Skin of body (tissue), 2 donors: ENCODE results near the gene PTPN11. TPM values are rescaled to one million over a fixed set of nuclear protein-coding genes. Genes with fewer than 3 reads are reported as not detected.
"Not testable (repeated sequence)": the region's sequence is repeated elsewhere in the genome, so short reads cannot be mapped to it uniquely, and the experiment has no call there.

ENCODE experiments used
- DNase-seq: peaks from one replicate; lab custom pipeline; 2025; lab: John Stamatoyannopoulos, UW
- total RNA-seq: library from RNA; depleted of rRNA; stranded (reverse); fragments of >200 nt; gene quantifications from one replicate; pipeline ENCODE4 v1.2.3, GENCODE V29; 2014

PTPN11 gene
- total RNA-seq, 1 donor from 2014 or later: 46.7 TPM

DNA sequence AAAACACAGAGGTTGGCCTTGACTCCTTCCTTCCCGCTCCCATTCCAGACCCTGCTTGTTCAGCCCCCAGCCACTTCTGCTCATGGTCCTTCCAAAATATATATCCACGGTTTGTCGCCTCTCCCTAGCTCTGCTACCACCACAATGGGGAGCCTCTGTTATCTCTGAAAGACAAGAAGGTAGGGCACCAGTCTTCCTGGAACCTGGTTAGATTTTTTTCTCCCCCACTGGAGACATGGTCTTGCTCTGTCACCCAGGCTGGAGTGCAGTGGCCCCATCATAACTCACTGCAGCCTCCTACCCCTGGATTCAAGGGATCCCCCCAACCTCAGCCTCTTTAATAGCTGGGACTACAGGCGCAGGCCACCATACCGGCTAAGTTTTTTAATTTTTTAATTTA is 95.7 kb downstream of the PTPN11 start:
- DNase-seq: no peak

DNA sequence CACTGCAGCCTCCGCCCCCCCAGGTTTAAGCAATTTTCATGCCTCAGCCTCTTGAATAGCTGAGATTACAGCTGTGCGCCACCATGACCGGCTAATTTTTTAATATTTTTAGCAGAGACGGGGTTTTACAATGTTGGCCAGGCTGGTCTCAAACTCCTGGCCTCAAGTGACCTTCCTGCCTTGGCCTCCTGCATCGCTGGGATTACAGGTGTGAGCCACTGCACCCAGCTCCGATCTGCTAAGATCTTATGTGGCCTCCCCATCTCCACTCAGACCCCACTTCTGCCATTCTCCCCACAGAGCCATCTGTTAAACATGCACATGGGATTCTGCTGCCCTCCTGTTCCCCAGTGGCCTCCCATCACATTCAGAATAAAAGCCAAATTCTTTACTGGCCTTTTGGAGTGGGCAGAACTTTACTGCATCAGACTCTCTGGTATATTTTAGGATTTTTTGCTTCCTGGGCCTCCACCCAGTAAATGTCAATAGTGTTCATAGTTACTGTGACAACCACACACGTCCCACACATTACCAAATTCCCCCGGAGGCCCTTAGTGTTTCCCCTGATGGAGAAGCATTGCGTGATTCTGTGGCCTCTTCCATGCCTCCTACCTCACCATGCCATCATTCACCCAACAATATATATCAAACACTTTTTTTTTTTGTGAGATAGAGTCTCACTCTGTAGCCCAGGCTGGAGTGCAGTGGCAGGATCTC is 96.3 kb downstream of the PTPN11 start:
- DNase-seq: no peak

DNA sequence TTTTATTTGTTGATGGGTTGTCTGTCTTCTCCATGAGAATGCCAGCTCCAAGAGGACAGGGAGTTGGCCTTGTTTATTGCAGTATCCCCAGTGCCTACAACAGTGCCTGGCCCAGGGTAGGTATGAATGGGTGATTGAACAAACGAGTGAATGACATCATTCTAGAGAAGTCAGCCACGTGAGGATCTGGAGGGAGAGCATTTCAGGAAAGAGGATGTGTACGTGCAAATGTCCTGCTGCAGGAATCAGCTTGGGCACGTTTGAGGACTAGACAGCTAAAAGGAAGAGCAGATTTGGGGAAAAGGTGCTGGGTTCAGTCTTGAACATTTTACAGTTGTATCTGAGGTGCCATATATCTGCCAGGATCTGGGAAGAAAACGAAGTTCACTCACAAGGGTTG is 97.1 kb downstream of the PTPN11 start:
- no peak for DNase-seq

DNA sequence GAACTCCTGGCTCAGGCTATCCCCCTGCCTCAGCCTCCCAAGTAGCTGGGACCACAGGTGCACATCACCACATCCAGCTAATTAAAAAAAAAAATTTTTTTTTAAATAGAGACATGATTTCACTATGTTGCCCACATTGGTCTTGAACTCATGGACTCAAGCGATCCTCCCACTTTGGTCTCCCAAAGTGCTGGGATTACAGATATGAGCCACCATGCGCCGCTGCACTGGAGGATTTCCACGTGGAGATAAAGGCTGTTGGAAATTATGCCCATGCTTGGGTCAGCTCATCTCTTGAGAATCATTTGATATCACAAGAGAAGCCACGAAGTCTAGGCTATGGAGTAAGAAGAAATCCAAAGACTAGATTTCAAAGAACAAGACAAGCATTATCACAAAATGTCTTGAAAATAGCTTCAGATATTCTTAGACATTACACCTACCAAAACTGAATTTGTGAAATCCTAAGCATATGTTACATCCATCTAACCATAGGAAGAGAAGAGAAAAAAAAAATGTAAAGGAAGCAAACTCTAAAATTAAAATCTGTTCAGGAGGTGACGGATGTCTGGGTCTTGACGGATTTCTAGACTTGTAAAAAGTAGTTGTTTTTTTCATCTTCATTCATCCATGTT is 99.1 kb downstream of the PTPN11 start:
- DNase-seq: no peak

DNA sequence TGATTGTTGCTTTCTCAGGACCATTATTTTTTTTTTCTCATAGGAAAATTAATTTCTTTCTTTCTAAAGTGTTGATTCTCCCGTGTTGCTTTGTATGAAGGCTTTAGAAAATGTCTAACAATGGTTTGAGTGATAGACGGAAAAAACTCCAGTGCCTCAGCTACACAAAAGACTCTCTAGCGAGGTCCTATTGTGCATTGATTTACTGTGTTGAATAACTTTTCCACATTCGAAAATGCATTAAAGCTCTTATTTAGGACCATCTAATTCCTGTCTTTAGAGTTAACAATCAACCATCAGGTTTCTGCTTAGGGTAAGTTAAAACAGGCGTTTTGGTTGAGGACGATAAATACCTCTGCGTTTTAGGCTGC is 99.6 kb downstream of the PTPN11 start:
- DNase-seq: no peak

DNA sequence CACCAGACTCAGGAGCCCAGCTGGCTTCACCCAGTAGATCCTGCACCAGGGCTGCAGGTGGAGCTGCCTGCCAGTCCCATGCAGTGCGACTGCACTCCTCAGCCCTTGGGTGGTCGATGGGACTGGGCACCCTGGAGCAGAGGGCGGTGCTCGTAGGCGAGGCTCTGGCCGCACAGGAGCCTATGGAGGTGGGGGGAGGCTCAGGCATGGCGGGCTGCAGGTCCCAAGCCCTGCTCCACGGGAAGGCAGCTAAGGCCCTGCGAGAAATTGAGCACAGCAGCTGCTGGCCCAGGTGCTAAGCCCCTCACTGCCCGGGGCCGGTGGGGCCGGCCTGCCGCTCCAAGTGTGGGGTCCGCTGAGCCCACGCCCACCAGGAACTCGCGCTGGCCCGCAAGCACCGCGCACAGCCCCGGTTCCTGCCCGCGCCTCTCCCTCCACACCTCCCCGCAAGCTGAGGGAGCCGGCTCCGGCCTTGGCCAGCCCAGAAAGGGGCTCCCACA is 101.1 kb downstream of the PTPN11 start:
- not testable (repeated sequence) for DNase-seq

DNA sequence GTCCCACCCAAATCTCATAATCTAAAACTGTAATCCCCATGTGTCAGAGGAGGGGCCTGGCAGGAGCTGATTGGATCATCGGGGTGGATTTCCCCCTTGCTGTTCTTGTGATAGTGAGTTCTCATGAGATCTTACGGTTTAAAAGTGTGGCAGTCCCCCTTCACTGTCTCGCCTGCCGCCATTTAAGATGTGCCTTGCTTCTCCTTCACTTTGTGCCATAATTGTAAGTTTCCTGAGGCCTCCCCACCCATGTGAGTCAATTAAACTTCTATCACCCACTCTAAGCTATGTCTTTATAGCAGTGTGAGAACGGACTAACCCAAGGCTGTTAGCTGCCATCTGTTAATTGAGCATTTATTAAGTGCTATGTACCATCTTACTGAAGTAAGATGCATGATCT is 105.1 kb downstream of the PTPN11 start:
- DNase-seq: no peak

DNA sequence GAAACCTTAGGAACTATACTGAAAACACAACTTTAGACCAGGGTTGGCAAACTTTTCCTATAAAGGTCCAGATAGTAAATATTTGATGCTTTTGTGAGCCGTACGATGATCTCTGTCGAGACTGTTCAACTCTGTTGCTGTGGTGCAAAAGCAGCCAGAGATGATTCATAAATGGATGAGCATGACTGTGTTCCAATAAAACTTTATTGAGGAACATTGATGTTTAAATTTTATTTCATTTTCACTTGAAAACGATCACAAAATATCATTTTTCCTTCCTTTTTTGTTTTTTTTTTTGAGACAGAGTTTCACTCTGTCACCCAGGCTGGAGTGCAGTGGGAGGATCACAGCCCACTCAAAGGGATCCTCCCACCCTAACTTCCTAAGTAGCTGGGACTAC is 105.5 kb downstream of the PTPN11 start:
- DNase-seq: no peak

DNA sequence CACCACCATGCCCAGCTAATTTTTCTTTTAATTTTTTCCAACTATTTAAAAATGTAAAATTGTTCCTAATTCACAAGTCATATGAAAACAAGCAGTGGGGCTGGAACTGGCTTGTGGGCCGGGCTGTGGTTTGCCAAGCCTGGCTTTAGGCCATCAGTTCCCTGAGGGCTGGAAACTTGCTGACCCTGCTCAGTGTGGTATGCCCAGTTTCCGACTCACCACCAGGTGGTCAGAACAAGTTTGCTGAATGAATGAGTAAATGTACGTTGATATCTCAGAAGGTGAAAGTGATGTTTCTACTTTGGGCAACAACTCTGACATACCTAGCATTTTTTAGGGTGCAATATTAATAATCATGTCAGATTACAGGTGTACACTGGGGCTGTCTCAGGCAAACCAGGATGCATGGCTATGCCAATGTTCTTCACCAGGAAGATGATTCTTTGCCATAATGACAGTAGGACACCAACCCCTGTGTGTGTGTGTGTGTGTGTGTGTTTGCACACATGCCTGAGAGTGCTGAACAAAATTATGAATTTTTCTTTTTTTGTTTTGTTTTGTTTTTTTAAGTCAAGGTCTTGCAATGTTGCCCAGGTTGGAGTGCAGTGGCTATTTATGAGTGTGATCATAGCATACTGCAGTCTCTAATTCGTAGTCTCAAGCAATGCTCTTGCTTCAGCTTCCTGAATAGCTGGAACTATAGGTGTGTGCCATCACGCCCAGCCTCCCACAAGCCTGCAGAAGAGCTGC is 106.1 kb downstream of the PTPN11 start:
- DNase-seq: no peak

DNA sequence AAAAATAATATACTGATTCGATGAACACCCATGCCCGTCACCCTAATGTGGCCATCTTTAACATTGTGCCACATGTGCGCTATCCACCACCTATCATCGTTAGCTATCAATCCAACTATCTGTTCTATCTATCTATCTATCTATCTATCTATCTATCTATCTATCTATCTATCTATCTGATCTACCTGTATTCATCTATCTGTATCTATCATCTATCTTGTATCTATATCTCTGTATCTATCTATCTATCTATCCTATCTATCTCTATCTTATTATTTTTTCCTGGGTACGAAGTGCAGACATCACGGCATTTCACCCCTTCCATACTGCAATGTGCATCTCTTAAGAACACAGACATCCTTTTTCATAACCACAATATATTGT is 106.7 kb downstream of the PTPN11 start:
- no peak for DNase-seq

DNA sequence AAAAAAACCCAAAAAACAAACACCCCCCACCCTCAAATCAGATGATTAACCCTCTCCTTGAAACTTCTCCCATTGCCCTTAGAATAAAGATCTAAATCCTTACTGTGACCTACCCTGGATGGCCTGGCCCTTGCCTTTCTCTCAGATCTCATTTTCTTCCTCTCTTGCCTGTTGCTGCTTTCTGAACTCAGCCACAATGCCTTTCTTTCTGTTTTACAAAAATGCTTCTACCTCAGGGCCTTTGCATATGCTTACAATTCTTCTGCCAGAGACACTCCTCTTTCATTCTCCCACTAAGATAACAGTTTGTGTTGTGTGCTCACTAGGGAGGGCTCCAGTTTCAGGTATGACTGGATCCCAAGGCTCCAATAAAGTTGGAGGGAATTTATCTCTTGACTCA is 108.3 kb downstream of the PTPN11 start:
- DNase-seq: no peak

DNA sequence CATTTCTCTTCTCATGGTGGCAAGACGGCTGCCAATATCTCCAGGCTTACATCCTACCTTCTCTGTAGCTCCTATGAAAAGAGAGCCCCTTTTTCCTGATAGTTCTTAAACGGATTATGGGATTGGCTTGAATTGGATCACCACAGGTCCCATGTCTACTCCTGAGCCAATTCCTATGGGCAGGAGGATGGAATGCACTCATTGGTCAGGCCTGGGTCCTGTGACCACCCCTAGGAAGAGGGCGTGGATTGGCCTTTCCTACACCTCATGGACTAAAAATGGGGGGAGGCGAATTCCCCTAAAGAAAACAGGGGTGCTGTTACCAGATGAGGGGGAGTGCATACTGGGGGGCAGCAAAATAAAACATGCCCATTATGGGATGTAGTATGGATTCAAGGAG is 108.8 kb downstream of the PTPN11 start:
- DNase-seq: no peak

DNA sequence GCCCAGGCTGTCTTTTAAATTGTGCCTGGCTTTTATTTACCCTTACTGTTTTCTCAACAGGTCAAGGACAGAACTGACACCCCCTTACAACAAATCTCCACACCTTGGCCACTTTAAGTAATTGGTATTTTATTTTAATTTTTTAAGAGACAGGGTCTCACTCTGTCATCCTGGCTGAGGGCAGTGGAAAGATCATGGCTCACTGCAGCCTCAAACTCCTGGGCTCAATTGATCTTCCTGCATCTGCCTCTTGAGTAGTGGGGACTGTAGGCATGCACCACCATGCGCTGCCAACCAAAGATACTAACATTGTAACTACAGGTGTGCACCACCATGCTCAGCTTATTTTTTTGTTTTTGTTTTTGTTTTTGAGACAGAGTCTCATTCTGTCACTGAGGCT is 109.8 kb downstream of the PTPN11 start:
- no peak for DNase-seq

DNA sequence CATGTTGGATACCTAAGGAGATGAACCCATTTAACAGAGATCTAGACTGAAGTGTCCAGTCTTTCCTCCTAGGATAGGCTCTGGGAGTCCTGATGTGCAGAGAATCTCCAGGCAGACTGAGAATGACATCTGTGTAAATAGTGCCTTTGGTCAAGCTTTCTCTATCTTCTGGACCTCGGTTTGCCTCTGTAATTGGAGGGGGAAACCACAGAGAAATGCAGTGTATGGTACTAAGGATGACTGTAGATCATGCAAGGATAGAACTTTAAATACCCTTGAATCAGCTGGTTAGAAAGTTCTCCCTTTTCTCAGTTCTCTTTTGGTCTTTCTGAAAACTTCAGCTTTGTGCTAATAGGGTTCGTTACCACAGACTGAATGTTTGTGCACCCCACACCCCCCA is 112.2 kb downstream of the PTPN11 start:
- no peak for DNase-seq

DNA sequence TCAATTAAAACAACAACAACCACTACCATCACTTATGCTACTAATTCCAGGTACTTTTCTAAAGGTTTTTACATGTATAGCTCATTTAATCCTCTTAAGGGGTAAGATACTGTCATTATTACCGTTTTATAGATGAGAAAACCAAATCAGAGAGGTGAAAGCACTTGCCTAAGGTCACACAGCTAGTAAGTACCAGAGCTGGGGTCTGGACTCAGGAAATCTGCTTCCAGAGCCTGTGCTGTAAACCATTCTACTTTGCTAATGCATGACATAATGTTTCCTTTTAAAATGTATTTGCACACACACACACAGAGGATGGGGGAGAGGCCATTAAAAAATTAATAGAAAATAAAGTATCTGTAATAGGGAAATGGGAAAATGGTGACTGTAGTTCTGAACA is 113.4 kb downstream of the PTPN11 start:
- no peak for DNase-seq

DNA sequence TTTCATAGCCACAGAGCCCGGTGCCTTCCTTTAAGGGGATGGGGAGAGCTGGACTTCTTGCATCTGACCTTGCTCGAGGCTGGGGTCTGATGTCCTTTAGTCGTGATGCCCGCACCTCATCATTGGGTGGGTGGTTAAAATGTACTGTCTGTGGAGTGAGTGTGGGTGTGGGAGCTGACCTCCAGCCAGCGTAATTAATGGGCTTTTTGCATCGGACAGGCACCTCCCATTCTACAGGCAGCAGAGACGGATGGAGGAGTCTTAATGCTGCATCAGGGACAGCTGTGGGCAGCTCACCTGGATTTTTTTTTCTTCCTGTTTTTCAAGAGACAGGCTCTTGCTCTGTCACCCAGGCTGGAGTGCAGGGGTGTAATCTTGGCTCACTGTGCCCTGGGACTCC is 114.8 kb downstream of the PTPN11 start:
- DNase-seq: no peak

DNA sequence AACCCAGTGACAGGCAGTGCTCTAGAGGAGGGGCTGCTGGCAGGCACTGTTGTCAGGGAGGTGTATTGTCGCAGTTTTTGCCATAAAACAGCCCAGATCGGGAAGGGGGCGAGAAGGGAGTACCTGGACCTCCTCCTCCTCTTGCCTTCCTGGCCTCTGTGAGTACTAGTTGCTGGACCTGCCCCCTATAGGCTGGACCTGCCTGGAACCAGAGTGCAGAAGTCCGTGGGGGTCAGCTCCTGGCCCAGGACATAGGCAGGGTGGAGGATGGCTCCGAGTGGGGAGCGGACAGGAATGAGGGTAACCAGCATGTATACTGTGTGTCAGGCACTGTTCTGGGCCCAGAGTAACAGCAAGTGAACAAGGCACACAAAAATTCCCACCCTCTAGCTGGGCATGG is 116.3 kb downstream of the PTPN11 start:
- DNase-seq: no peak

DNA sequence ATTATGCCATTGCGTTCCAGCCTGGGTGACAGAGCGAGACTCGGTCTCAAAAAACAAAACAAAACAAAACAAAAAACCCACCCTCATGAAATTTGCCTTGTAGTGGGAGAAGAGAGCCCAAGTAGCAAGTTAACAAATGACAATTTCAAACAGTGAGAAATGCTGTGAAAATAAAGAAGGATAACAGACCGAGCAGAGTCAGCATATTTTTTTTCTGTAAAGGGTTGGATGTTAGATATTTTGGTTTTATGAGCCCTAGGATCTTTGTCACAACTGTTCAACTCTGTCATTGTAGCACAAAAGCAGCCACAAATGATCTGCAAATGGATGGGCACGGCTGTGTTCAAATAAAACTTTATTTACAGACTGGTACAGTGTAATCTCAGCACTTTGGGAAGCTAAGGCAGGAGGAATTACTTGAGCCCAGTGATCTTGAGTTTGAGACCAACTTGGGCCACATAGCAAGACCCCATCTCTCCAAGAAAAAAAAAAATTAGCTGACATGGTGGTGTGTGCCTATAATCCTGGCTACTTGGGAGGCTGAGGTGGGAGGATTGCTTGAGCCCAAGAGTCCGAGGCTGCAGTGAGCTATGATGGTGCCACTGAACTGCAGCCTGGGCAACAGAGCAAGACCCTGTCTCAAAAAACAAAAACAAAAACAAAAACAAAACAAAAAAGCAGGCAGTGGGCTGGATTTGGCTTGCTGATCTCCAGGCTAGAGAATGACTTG is 117.1 kb downstream of the PTPN11 start:
- DNase-seq: no peak

DNA sequence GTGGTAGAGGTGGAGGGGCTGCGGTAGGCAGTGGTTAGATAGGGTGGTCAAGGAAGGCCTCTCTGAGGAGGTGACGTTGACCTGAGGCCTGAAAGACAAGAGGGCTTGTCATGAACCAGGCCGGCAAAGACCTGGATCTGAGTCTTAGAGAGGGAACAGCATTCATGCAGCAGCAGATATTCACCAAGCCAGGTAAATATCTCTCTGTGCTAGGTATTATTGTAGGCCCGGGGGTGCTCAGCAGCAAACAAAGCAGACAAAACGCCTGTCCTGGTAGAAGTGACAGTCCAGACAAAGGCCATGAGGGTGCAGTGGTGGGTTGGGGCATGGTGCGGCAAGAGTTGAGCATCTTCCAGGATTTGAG is 117.6 kb downstream of the PTPN11 start:
- DNase-seq: no peak

DNA sequence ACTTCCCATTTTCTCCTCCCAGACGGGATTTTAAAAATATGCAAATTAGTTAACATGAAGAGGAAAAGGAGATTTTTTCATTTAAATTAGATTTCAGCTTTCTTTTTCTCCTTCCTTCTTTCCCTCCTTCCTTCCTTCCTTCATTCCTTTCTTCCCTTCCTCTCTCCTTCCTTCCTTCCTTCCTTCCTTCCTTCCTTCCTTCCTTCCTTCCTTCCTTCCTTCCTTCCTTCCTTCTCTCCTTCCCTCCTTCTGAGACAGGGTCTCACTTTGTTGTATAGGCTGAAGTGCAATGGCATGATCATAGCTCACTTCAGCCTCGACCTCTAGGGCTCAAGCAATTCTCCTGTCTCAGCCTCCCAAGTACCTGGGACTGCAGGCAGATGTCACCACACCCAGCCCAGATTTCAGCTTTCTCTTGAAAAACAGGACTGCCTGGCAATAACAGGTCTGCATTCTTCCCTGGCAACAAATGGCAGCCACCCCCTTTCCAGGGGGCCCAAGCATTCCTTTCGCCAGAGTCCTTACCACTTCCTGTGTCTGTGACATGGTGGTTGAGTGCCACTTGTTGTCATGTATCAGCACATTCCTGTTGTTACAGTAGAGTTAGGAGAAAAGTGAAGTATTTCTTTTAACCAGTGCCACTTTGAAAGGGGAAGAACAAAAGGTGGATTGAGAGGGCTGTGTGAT is 119.1 kb downstream of the PTPN11 start:
- DNase-seq: no peak

DNA sequence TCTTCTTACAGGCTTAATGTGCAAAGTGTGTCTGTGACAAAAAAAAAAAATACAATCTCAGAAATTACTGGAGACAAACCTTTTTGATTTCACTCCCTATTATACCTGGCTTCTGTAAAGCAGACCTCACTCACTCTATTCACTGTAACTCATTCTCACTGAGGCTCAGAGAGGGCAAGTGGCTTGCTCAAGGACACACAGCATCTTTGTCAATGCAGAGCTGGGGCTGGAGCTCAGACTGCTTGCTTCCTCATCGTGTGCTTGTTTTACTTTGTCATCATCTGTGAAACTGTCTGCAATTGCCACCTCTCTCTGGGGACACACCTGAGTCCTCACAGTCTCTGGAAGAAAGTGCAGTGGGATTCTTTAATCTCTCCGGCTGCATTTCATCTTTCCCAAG is 120.0 kb downstream of the PTPN11 start:
- DNase-seq: no peak
